Limb (tissue), 2 donors: ENCODE measurements around the gene IL17RA.
A peak's percentile ranks its signal among the peaks of the same experiment; 100 is the strongest.

Experiments
- DNase-seq, 2 donors: peaks; one replicate each; pipeline ENCODE4 v3.0.0-alpha.2; 2016; ENCODE audit errors: extremely low spot score in 2 of 2

The IL17RA gene

DNA sequence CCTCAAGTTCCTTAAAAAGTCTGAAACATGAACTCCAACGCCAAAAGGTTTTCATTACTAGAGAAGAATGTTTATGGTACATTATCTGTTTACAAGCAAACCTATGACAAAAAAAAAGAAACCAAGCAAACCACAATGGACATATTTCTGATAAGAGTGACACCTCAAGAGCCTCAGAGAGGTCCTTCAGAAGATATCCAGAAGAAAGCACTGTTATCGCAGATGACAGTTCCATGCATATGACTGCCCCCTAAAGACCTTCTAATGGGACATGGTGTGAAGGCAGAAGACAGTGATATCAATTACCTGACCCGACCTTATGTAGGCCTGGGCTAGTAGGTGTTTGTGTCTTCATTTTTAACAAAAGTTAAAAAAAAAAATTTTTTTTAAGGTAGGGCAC is 71.1 kb downstream of the IL17RA start:
- DNase-seq, result no peak

DNA sequence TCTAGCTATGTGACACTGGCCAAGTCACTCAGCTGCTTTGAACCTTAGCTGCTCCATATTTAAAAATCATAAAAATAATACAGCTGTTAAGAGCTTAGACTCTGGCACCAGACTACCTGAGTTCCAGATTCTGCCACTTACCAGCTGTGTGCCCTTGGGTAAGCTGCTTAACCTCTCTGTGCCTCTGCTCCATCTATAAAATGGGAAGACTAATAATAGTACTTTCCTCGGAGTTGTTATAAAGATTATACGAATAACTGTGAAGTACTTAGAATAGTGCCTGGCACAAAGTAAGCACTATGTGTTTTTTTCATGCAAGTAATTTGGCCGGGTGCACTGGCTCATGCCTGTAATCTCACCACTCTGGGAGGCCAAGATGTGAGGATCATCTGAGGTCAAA is 72.9 kb downstream of the IL17RA start:
- DNase-seq, result no peak

DNA sequence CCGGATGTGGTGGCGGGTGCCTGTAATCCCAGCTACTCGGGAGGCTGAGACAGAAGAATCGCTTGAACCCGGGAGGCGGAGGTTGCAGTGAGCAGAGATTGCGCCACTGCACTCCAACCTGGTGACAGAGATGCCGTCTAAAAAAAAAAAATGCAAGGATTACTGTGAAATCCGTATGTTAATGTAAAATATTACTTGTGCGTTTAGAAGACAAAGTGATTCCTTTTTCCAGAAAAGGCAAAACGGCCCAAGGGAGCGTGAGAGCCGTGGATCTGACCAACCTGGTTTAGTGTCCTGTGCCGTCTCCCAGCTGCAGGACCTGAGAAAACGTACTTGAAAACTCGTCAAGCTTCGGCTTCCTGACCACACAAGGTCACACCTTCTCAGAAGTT is 73.4 kb downstream of the IL17RA start:
- DNase-seq, result no peak

- DNase-seq, result peak; percentile 83 to 96
These were observed 74.0 kb downstream of the IL17RA start, which contains the start of gene HDHD5 for GRCh38 chr22:17158568-17159503. TSS of gene HDHD5 (minus strand) at chr22:17159277. CDS start at chr22:17159251, 26 bp downstream.

DNA sequence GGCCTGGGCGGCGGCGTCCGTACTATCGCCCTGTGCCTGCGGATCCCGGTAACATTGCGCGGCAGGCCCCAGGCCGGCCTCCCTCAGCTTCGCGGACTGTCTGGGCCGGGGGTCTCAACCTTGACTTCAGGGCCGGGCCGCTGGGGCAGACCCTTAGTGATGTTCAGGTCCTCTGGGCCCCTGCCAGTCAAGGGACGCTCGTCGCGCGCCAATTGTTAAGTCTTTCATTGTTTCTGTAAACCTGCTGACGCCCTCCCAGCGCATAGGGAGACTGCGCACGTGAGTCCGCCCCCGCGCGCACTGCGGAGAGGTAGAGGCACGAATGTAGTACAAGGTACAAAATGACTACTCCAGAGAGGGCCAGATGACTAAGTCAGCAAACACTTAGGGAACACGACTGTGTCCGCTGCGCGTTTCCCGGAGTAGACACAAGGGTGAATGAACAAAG is 74.7 kb downstream of the IL17RA start:
- no peak for DNase-seq

GRCh38 chr22:17161991-17162390 is 77.2 kb downstream of the IL17RA start:
- no peak for DNase-seq

- no peak for DNase-seq
These were observed 77.9 kb downstream of the IL17RA start for GRCh38 chr22:17162731-17163130.

GRCh38 chr22:17164392-17165024 is 79.7 kb downstream of the IL17RA start:
- no peak for DNase-seq
